NB4 (cell line): ENCODE measurements around the gene CWC22.

ENCODE experiments used
- MYC ChIP-seq: IDR thresholded peaks from 2 replicates; pipeline ENCODE4 v1.6.1; 2011; ENCODE audit warnings: low read depth, low read length
- POLR2A ChIP-seq: IDR thresholded peaks from 2 replicates; pipeline ENCODE4 v1.6.1; 2011; ENCODE audit warnings: mild to moderate bottlenecking; ENCODE audit not compliant: insufficient read length; ENCODE audit errors: extremely low read depth
- TF ChIP-seq, protein P1 (sequence below): IDR thresholded peaks from one replicate; pipeline ENCODE4 v1.5.1; 2012; ENCODE audit warnings: low read depth, low read length
- TF ChIP-seq, protein P2 (sequence below): IDR thresholded peaks from 2 replicates; pipeline ENCODE4 v1.6.1; 2011; ENCODE audit warnings: low read depth, low read length

DNA sequence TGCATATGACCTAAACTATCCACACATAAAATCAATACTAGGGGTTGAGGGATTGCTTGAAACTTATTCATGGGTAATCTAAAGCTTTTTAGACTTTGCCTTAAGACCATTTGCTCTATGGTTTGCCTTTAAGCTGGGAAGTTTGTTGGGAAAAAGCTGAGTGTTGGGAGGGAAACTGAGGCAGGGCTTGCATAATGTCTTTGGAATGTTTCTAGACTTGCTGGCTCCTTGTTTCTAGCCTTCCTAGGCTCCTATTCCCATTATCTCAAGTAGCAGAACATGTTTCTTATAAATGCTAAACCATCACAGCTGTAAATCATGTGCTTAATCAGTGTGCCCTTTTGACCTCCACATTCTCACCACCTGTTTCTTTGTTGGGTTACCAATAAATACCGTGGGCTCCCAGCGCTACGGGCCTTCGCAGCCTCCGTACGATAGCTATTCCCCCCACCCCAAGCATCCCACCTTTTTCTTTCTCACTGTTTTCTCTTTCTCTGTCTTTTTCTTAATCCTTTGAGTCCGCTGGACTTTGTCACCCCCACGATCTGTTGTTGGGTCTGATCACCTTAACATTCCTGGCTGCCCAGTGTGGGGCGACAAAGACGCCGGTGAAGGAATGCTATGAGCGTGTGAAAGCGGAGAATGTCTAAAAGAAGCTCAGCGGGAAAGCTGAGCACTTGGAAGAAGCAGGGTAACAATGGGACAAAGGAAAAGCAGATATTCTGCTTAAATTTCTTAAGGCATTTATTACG lies 49.4 kb upstream of the CWC22 start:
- TF ChIP-seq, protein P1, sequence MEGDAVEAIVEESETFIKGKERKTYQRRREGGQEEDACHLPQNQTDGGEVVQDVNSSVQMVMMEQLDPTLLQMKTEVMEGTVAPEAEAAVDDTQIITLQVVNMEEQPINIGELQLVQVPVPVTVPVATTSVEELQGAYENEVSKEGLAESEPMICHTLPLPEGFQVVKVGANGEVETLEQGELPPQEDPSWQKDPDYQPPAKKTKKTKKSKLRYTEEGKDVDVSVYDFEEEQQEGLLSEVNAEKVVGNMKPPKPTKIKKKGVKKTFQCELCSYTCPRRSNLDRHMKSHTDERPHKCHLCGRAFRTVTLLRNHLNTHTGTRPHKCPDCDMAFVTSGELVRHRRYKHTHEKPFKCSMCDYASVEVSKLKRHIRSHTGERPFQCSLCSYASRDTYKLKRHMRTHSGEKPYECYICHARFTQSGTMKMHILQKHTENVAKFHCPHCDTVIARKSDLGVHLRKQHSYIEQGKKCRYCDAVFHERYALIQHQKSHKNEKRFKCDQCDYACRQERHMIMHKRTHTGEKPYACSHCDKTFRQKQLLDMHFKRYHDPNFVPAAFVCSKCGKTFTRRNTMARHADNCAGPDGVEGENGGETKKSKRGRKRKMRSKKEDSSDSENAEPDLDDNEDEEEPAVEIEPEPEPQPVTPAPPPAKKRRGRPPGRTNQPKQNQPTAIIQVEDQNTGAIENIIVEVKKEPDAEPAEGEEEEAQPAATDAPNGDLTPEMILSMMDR = no peak
- TF ChIP-seq POLR2A (no peak), MYC (no peak)
- TF ChIP-seq, protein P2, sequence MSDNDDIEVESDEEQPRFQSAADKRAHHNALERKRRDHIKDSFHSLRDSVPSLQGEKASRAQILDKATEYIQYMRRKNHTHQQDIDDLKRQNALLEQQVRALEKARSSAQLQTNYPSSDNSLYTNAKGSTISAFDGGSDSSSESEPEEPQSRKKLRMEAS = no peak
